IPS DF 6.9 (cell line): ENCODE results near the gene ISL1.
A peak's percentile ranks its signal among the peaks of the same experiment; 100 is the strongest.

ENCODE experiments used
- DNase-seq: peaks from one replicate; pipeline ENCODE4 v3.0.0-alpha.2; 2013; ENCODE audit warnings: low read depth, low spot score
- H3K27ac ChIP-seq: one replicate; pipeline ENCODE4 v1.5.1; 2013; ENCODE audit warnings: low read length, control low read depth
- H3K27me3 ChIP-seq: 2 replicates; pipeline ENCODE4 v1.6.1; 2013; ENCODE audit warnings: mild to moderate bottlenecking, low read length; ENCODE audit not compliant: control insufficient read depth, insufficient read depth
- H3K36me3 ChIP-seq: 2 replicates; pipeline ENCODE4 v1.6.1; 2013; ENCODE audit warnings: low read length; ENCODE audit not compliant: control insufficient read depth, insufficient read depth
- H3K4me1 ChIP-seq: 2 replicates; pipeline ENCODE4 v1.6.1; 2013; ENCODE audit warnings: low read length; ENCODE audit not compliant: control insufficient read depth, insufficient read depth
- H3K4me3 ChIP-seq: 2 replicates; pipeline ENCODE4 v1.5.1; 2013; ENCODE audit warnings: mild to moderate bottlenecking, low read length
- H3K9me3 ChIP-seq: 2 replicates; pipeline ENCODE4 v1.6.1; 2013; ENCODE audit warnings: low read length, inconsistent platforms; ENCODE audit not compliant: control insufficient read depth, insufficient read depth
- WGBS: extraction: QIAGEN DNeasy Blood & Tissue Kit; methylation state at CpG from one replicate; pipeline ENCODE4 v1.1.7; 2013; ENCODE audit warnings: mixed read lengths, missing lambda C conversion rate; ENCODE audit not compliant: insufficient read length, insufficient coverage; 5-methylcytosine and 5-hydroxymethylcytosine counted together

Gene ISL1

DNA sequence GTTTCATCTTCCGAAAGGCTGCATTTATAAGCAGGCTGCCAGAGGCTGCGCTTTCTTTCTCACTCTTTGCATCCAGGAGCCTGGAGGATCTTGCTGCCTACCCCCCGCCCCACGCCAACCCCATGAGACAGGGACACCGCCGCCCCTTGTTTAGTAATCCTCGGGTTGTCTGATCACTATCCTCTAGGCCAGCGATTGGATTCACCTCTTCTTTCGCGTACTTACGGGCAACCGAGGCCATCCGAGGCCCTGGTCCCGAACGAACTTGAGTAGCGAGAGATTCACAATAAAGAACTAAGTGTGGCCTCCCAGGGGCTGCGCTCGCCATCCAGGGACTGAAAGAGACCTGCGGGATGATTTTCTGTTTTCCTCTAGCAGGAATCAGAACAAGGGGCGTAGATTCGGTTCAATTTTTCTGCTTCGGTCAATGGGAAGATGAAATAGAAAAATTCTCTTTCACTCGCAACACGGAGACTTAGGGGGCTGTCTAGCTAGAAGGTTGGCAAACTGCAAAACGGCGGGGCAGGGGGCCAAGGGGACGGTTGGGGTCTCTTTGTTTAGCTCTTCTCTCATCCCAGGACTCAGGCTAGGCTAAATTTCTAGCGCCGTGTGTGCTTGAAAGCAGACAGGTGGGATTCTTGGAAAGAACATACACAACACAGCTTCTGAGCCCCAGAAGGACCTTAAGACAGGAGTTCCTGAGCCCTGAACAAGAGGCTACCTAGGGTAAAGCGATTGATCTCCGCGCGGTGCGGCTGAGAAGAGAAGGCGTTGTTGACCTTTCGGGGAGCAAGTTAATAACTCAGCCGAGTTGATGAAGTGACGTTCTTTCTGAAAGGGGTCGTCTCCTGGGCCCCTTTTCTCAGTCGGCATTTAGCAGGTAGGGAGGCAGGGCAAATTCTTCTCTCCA is 5.8 kb upstream of the ISL1 start:
- Histone ChIP-seq H3K27me3 (peaks cover 46% of the 10 kb centered on the region), H3K4me3 (no peak overlapping the region; the same call in 1 of the 2 replicates), H3K36me3 (no peaks in the 10 kb centered on the region), H3K27ac (no peak overlapping the region), H3K9me3 (no peaks in the 10 kb centered on the region), H3K4me1 (peaks cover 4% of the 10 kb centered on the region; the same call in 1 of the 2 replicates)
- no peak for DNase-seq
- no CpG with 5 or more reads among the region's 40 CpGs for WGBS

DNA sequence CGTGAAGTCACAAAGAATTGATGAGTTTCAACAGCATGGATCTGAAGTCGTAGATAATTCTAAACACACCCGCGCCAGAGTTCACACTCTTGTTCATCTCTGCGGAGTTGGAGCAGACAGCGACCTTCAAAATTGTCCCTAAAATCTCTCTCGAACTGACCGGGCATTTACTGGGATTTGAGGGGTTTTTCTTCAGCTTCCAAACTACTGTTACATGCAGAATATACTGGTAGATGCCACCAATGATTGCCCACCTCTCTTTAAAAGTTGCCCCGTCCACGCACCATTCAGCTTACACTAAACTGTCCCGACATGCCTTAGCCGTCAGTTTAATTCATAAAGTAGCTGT is 5.2 kb upstream of the ISL1 start:
- H3K27me3 ChIP-seq: peaks cover 50% of the 10 kb centered on the region
- no peak overlapping the region for H3K27ac ChIP-seq
- no peaks in the 10 kb centered on the region for H3K9me3 ChIP-seq
- peaks cover 4% of the 10 kb centered on the region; the same call in 1 of the 2 replicates for H3K4me1 ChIP-seq
- no peaks in the 10 kb centered on the region for H3K36me3 ChIP-seq
- H3K4me3 ChIP-seq: no peak overlapping the region; the same call in 1 of the 2 replicates
- no peak for DNase-seq
- WGBS: no CpG with 5 or more reads among the region's 12 CpGs

DNA sequence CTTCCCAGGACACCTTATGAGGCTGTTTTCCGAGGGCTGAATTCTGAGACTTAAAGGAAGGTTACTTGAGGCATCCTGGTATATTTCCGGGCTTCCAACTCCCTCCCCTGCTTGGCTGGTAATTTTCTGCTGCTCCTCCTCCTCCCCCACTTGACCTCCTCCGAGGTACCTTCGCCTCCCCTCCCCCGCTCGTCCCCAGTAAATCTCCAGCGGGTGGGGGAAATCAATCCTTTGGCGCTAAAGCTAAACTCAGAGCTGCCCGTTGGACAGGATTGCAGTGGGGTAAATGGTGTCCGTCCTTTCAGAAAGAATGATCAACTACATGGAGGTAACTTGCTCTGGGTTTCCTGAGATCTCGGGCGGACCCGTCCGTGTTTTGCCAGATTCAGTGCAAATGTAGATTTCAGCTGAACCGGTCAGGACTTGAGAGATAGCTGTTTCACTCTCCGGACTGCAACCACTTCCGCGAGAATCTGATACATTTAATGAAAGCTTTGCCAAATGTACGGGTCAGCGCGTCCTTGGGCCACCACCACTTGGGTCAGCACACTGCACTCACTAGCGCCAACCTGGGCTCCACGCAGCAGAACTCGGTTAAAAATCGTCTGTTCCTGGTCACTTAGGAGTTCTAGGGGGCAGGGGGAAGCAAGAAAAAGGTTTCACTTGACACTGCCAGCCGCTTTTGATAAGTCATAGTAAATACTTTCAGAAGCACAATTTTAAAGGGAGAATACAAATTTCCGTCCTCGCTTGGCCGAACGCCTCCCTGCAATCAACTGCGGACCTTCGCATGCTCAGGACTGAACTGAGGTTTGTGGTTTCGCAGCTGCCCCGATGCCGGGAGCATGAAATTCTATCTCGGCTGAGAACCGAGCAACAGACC is 4.6 kb upstream of the ISL1 start:
- no CpG with 5 or more reads among the region's 37 CpGs for WGBS
- DNase-seq: no peak
- H3K36me3 ChIP-seq: no peaks in the 10 kb centered on the region
- H3K4me1 ChIP-seq: peaks cover 6% of the 10 kb centered on the region; the same call in 1 of the 2 replicates
- no peaks in the 10 kb centered on the region for H3K9me3 ChIP-seq
- H3K27ac ChIP-seq: no peak overlapping the region
- H3K4me3 ChIP-seq: peak overlapping the region; percentile 11; the same call in 1 of the 2 replicates
- H3K27me3 ChIP-seq: peaks cover 50% of the 10 kb centered on the region

DNA sequence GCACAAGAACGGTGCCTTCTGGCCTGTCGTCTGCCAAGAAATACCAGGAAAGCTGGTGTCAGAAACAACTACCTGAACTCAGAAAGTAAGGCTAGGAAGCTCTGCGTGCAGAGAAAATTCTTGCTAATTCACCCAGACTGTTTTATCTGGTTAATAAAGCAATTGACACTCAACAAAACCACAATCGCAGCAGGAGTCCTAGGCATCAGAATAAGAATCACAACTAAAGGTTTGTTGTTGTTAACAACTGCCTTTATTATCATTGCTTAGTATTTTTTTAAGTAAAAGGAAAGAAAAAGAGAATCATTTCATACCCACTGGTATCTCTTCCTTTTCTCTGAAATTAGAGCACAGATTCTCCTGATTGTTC is 3.9 kb upstream of the ISL1 start:
- Histone ChIP-seq H3K27me3 (peaks cover 54% of the 10 kb centered on the region), H3K4me3 (no peak overlapping the region), H3K27ac (no peak overlapping the region), H3K9me3 (no peaks in the 10 kb centered on the region), H3K4me1 (peaks cover 6% of the 10 kb centered on the region; the same call in 1 of the 2 replicates), H3K36me3 (no peaks in the 10 kb centered on the region)
- DNase-seq: no peak
- WGBS: no CpG with 5 or more reads among the region's 4 CpGs

DNA sequence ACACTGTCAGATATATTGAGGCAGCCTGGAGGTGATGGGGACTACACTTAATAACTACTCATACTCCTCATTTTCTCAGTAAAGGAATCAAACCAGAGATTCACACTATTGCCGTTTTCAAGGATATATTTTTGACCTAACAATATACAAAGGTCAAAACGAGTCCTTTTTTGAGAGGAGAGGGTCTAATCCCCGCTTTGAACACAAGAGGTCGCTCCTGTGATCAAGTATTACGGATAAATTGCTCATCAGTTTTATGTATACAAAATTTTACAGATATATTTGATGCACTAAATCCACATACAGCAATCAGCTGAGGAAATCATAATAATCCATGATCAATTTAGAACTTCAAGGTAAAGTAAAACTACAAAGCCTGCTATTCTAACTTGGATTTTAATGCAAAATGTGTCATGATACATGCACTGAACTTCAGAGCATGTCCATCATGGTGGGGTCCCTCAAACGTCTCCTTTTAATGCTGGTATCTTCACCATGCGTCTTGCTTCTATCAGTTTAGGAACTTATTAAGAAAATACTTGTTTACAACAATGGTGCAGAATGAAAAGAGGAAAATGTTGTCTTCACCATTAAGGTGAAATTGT is 2.5 kb upstream of the ISL1 start:
- Histone ChIP-seq H3K27me3 (peaks cover 55% of the 10 kb centered on the region), H3K4me1 (peaks cover 6% of the 10 kb centered on the region; the same call in 1 of the 2 replicates), H3K4me3 (no peak overlapping the region), H3K9me3 (no peaks in the 10 kb centered on the region), H3K27ac (no peak overlapping the region), H3K36me3 (no peaks in the 10 kb centered on the region)
- no peak for DNase-seq
- no CpG with 5 or more reads among the region's 7 CpGs for WGBS

DNA sequence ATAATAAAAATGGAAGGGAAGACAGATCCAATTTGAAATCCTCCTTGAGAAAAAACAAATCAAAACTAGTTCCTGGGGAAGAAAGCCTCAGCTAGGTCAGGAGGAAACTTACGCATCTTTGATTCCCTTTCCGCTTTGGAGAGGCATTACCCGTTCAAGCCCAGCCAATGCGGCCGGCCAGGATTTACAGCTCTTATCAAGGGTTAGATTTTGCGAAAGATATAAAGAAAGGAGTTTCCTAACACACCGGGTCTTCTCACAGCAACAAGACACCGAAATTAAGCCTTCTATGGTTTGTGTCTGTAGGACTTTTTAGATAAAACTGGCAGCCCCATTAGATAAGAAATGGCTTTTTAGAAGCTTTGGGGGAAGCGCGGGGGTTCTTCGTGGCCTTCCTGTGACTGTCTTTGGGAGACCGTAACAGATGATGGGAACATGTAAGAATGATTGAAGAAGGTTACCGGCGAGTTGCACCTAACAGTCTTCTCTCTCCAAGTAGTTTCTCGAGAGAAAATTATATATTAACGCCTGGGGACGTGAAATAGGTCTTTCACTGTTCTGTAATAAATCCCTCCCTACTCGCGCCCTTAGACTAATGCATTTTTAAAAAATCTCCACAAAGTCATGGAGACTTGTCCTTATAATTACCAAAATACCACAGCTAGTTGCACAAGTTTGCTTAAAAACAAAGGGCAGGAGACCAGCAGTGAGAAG is 1.3 kb upstream of the ISL1 start:
- Histone ChIP-seq H3K36me3 (no peaks in the 10 kb centered on the region), H3K27me3 (peaks cover 58% of the 10 kb centered on the region), H3K4me1 (peaks cover 6% of the 10 kb centered on the region; the same call in 1 of the 2 replicates), H3K27ac (no peak overlapping the region), H3K4me3 (no peak overlapping the region), H3K9me3 (no peaks in the 10 kb centered on the region)
- DNase-seq: no peak
- no CpG with 5 or more reads among the region's 19 CpGs for WGBS

DNA sequence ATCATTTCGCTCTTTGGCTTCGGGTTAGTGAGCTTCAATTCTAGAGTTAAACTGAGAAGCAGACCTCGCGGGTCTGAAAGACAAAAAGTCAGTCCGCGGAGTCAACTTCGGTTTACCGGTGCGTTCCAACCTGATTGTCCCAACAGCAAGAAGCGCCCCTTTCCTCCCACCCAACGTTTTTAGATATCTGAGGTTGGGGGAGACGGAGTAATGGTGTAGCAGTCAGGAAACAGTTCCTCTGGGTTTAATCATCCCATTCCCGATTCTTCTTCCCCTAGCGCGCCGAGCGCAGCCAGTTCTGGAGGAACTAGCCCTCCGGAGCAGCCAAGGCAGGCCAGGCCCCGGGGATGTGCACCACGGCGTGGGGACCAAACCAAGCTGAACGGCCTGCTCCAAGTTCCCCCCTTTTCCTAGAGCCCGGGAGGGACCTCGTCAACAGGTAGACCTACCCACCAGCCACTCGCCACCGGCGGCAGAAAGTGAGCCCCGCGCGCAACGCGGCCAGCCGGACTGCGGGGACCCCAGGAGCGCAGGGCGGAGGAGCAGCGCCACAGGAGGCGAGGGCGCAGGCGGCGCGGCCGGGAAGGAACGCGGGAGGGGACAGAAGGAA is 622 bp upstream of the ISL1 start:
- DNase-seq: no peak
- Histone ChIP-seq H3K36me3 (no peaks in the 10 kb centered on the region), H3K27ac (no peak overlapping the region), H3K9me3 (no peaks in the 10 kb centered on the region), H3K4me1 (peaks cover 6% of the 10 kb centered on the region; the same call in 1 of the 2 replicates), H3K4me3 (peak overlapping the region; percentile 38; the same call in 1 of the 2 replicates), H3K27me3 (peaks cover 55% of the 10 kb centered on the region)
- no CpG with 5 or more reads among the region's 45 CpGs for WGBS

DNA sequence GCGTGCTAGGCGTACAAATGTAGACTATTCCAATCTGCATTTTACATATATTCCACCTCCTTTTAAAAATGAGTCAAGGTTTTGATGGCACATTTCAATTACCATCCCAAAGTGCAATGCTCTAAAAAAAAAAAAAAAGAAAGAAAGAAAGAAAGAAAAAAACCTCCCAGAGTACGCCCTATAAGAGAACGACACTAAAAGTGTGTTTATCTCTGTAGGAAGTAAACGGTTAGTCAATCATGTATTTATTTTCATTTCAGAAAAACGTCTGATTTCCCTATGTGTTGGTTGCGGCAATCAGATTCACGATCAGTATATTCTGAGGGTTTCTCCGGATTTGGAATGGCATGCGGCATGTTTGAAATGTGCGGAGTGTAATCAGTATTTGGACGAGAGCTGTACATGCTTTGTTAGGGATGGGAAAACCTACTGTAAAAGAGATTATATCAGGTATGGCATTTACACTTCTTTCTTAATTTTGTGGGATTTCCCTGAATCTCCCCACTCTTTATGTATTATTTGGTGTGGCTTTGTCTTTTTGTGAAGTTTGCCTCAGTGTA is 1.1 kb downstream of the ISL1 start:
- Histone ChIP-seq H3K4me1 (peaks cover 8% of the 10 kb centered on the region; the same call in 1 of the 2 replicates), H3K4me3 (no peak overlapping the region), H3K27ac (no peak overlapping the region), H3K9me3 (no peaks in the 10 kb centered on the region), H3K36me3 (no peaks in the 10 kb centered on the region), H3K27me3 (peaks cover 59% of the 10 kb centered on the region)
- DNase-seq: no peak
- WGBS: no CpG with 5 or more reads among the region's 12 CpGs

DNA sequence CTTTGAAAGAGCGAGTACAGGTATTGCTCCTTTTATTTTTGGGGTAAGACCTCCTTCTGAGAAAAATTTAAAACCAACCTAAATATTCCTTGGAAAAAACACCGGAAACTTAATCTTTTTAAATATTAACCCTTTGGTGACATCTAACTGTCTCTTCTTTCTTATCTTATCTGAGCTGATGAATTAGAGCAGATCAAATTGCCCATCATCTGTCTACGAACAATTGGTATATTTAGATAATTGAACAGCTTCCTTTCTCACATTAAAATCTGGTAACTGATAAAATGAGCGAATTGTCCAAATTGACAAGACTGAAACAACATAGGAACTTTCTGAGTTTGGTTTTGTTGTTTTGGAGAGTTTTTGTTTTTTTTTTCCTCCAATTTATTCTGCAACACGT is 2.0 kb downstream of the ISL1 start:
- peaks cover 66% of the 10 kb centered on the region for H3K27me3 ChIP-seq
- peaks cover 12% of the 10 kb centered on the region; the same call in 1 of the 2 replicates for H3K4me1 ChIP-seq
- WGBS: no CpG with 5 or more reads among the region's 5 CpGs
- no peak overlapping the region for H3K27ac ChIP-seq
- H3K4me3 ChIP-seq: no peak overlapping the region
- no peaks in the 10 kb centered on the region for H3K36me3 ChIP-seq
- no peak for DNase-seq
- no peaks in the 10 kb centered on the region for H3K9me3 ChIP-seq
